CMK (cell line): Measurements from ENCODE around the gene DIAPH2.

ENCODE experiments used
- DNase-seq: peaks from one replicate; pipeline ENCODE4 v3.0.0-alpha.2; 2010; ENCODE audit warnings: low read depth

Gene DIAPH2

GRCh38 chrX:97594646-97595224 lies 910.1 kb downstream of the DIAPH2 start:
- DNase-seq: no peak

GRCh38 chrX:97597954-97598353 lies 913.3 kb downstream of the DIAPH2 start:
- DNase-seq: no peak

GRCh38 chrX:97602465-97603258 lies 918.0 kb downstream of the DIAPH2 start:
- DNase-seq: no peak

- no peak for DNase-seq
Measured at GRCh38 chrX:97605271-97605670, 920.6 kb downstream of the DIAPH2 start.

- no peak for DNase-seq
Measured at GRCh38 chrX:97609357-97609756, 924.7 kb downstream of the DIAPH2 start.

- DNase-seq: no peak
Measured at GRCh38 chrX:97609938-97610337, 925.3 kb downstream of the DIAPH2 start.

- no peak for DNase-seq
Measured at GRCh38 chrX:97616883-97617530, 932.4 kb downstream of the DIAPH2 start.

GRCh38 chrX:97619499-97619898 lies 934.9 kb downstream of the DIAPH2 start:
- DNase-seq: no peak

GRCh38 chrX:97622111-97622510 lies 937.5 kb downstream of the DIAPH2 start:
- DNase-seq: no peak

GRCh38 chrX:97628326-97628725 lies 943.7 kb downstream of the DIAPH2 start:
- DNase-seq: no peak

GRCh38 chrX:97628807-97629596 lies 944.4 kb downstream of the DIAPH2 start:
- no peak for DNase-seq

- no peak for DNase-seq
Measured at GRCh38 chrX:97629597-97629985, 944.9 kb downstream of the DIAPH2 start.

GRCh38 chrX:97633798-97634197 lies 949.2 kb downstream of the DIAPH2 start:
- DNase-seq: no peak

- DNase-seq: no peak
Measured at GRCh38 chrX:97636473-97637140, 952.0 kb downstream of the DIAPH2 start.

GRCh38 chrX:97637289-97637688 lies 952.6 kb downstream of the DIAPH2 start:
- no peak for DNase-seq

GRCh38 chrX:97638621-97639020 lies 954.0 kb downstream of the DIAPH2 start:
- DNase-seq: no peak

GRCh38 chrX:97639526-97639925 lies 954.9 kb downstream of the DIAPH2 start:
- no peak for DNase-seq
